Kidney capillary endothelial cell (primary cell): Measurements from ENCODE around the gene SRGAP3.
A peak's percentile ranks its signal among the peaks of the same experiment; 100 is the strongest.

Experiments
- DNase-seq: peaks from one replicate; pipeline ENCODE4 v3.0.0-alpha.2; 2018; ENCODE audit warnings: low spot score

SRGAP3 gene

DNA sequence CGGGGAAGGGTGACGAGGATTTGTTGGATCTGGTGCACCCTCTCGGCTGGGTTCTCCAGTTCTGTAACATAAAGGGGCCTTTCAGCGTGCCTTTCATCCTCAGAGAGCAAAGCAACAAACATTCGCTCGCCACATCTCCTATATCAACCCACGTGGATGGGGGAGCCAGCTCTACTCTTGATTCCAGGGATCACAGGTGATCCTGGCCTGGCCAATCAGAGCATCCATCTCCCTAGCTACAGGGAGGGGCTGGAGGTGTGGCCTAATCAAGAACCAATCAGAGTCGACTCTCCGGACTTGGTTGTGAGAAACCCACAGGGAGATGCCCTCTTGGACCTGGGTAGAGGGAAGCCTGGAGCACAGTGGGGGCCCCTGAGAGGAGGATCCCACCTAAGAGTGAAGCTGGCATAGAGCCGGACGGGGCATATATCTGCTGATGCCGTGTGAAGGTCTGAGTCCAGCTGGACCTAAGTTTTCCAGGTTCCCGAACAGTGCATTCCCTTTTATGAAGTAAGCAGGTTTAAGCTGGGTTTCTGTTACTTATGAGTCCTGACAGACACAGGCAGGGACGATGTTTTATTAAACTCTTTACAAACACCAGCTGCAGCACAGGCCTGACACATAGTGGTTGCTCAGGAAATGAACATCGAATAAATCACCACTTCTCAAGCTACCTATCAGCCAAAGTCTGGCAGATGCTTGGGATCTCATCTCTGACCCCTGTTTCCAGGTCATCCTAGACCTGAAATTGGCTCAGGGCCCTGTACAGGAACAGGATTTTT is 235.5 kb downstream of the SRGAP3 start:
- DNase-seq, result peak; percentile 15

GRCh38 chr3:9012521-9012920 is 236.9 kb downstream of the SRGAP3 start:
- peak; percentile 4 for DNase-seq

DNA sequence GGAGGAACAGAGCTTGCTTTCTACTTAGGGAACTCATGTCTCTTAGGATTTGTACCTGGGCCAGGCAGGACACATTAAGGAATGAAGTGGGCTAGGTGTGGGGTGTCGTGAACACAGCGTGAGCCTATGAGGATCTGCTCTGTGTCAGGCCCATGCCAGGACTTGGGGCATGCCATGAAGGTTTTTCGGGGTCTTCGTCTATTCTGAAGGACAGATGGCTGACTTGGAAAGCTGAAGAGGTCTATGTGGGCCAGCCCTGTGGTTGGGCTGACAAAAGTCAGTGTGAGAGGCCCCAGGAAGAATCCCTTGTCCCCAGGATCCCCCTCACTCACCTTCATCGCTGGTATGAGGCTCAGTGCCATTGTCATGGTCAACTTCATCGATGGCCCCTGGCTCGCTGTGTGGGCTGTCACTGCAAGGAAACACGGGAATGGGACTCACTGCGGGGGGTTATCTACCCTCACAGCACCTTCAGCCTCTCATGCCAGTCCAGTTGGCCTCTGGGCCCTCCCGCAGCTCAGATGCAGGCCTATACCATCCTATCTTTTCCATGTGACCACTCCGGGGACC is 239.4 kb downstream of the SRGAP3 start:
- DNase-seq, result no peak

GRCh38 chr3:9008550-9009255 is 240.7 kb downstream of the SRGAP3 start:
- no peak for DNase-seq

GRCh38 chr3:9007928-9008327 is 241.5 kb downstream of the SRGAP3 start:
- DNase-seq, result no peak

DNA sequence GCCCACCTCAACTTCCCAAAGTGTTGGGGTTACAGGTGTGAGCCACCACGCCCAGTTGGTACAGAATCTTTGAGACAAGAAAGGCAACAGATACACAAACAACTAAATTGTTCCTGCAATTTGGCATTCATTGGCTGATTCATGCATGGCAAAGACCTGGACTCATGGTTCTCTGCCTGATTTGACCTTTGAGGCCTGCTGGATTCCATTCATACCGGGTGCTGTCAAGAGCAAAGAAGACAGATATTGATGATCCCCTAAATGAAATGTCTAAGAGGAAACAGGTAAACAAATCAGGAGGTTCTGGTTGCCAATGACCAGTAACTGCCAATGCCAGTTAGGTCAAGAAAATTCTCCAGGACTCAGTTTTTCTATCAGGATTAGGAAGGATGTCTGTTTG is 242.2 kb downstream of the SRGAP3 start:
- no peak for DNase-seq

DNA sequence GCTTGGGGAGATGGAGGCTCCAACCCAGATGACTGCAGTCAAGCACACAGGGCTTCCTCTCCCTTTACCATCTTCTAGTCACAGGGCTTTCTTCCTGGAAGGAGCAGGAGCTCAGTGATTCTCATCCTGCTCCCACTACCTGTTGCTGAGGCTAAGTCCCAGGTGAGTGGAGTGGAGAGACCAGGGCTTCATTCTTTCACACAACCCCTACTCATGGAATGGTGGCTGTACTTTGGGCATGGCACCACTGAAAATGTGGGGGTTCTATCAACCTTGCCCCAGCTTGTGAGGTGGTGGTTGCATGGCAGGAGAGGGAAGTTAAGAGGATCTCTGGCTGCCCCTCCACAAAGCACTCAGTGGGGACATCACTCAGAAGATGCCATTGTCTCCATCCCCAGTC is 249.4 kb downstream of the SRGAP3 start:
- no peak for DNase-seq

GRCh38 chr3:8997151-8997550 is 252.3 kb downstream of the SRGAP3 start:
- no peak for DNase-seq

DNA sequence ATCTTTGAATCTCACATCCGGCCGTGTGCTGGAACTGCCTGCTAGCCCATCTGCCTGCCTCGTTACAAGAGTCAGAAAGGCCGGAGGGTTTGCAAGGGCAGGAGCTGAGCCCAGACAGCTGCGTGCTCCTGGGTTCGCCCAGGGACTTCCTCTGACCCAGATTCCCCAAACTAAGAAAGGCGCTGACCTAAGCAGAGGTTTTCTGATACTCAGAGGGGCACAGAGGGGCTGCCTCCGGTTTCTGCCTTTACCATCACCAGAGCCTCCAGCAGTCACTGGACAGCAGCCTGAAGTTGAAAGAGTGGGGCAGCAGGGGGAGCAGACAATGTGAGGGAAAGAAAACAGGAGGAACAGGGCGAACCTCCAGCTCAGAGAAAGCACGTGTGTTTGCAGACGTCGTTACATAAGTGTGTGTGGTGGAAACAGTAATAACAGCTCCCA is 252.7 kb downstream of the SRGAP3 start:
- no peak for DNase-seq

DNA sequence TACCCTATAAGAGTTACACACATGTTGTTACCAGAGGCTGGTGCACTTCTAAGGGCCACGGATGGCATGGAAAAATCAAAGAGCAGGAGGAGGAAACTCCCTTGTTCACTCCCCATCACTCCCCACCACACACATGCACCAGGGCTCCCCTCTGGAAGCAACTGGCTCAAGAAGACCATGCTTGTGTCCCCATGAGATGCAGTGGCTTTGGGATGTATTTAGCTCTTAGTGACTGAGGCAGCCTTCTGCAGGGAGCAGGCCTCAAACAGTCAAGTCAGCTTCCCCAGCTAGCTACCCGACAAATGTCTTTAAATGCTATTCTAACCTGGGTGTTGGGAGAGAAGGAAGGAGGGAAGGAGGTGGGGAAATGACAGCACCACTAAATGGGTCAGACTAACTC is 253.2 kb downstream of the SRGAP3 start:
- no peak for DNase-seq

DNA sequence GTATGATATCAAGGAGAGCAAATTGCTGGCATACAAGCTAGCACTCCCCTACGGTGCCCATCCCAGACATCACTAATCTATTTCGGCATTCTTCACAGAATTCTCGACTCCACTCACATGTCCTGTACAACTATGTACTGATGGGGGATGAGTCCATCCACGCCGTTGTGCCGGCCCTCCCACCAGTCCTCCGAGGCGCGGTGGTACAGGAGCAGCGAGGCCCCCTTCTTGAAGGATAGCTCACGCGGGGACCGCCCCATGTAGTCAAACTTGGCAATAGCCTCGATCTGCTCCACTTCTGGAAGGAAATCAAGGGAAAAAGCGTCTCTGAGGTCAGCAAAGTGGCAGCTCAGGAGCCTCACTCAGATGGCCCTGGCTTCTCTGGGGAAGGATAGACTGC is 255.2 kb downstream of the SRGAP3 start:
- DNase-seq, result no peak

DNA sequence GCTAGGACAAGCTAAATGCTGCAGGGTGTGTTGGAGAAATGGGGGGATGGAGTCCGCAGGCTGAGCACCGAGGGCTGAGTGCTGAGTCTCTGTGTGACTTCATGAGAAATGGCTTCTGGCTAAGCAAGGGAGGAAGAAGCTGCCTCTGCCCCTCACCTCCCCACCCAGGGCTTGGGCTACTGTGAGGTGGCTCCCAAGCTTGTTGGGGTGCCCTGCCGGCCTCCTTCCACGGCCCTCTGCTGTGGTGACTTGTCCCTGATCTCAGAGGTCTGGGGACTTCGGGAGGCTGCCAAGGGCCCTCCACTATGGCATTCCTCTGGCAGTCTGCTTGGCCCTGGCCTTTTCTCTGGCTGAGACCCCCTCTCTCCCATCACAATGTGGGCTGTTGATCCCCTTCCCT is 256.1 kb downstream of the SRGAP3 start:
- DNase-seq, result no peak

GRCh38 chr3:8992854-8993253 is 256.6 kb downstream of the SRGAP3 start:
- DNase-seq, result no peak

DNA sequence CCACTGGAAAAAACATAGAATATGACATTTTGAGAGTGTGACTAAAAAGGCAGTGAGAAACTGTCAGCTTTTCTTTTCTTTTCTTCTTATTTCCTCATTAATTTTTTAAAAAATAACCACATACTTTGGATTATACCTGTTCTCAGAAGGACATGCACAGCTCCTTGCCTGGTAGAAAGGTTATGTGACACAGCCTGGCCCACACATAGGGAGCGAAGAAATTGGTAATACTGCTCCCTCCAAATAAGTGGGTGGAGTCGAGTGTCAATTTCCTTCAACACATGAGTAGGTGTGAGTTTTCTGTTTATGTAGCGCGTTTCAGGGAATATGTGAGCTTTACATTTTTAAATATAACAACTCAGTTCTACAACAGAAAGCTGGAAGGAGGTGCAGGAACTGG is 257.2 kb downstream of the SRGAP3 start:
- no peak for DNase-seq

DNA sequence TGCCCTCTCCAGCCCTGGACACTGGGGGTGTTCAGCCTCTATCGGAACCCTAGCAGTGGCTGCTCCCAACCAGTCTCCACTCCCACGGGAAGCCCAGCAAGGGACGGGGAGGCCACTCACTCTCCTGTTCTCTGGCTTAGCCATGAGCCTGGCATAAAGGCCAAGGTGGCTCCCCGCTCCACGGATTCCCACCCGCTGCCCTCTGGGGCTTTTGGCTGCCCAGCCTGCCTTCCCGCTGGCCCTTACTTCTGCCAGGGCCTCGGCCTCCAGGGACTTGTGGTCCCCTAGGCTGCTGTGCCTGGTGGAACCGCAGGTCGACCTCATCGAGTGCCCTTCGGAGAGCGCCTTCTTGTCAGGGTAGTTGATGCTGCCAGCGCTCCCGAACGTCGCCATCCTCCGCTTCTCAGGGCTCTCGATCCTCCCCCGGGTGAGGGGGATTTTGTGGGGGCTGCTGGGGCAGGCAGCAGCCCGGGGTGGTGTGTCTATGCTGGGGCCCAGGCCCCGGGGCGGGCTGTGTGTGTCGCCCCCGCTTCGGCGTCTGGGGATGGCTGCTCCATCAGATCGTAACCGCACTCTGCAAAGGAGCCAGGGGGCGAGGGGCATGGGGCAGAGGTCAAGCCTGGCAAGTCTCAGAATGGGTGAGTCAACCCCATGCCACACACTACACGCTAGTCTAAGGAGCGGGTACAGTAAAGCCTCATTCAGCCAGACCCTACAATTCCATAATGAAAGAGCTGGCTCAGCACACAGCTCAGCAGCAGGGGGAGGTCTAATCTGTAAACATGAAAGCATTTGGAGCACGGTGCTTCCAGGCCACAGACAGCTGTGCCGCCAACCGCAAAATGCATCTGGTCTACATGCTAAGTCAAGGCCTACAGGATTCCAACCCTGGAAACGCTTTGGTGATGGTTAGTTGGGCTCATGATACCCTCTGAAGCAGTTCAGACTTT is 258.9 kb downstream of the SRGAP3 start:
- DNase-seq, result no peak

GRCh38 chr3:8988791-8989558 is 260.5 kb downstream of the SRGAP3 start:
- no peak for DNase-seq

- DNase-seq, result no peak
These were observed 261.1 kb downstream of the SRGAP3 start for GRCh38 chr3:8988384-8988655.

GRCh38 chr3:8987645-8988383 is 261.6 kb downstream of the SRGAP3 start:
- DNase-seq, result peak; percentile 67

DNA sequence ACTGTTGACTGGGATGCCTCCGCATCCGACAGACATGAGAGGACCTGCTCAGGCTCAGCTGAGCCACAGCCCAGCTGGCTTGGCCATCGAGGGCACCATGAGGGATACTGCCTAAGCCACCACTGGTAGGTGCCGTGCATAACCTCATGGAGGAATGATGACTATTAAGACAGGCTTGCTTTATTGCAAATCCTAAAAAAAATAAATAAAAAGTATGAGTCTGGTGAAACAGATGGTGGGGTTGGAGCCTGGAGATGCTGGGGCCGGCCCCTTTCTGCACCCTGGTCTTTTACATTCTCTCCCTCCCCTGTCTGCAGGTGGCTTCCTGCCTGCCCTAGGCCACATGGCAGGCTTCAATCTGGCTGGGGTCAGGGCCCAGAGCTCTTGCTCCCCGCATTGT is 262.2 kb downstream of the SRGAP3 start:
- no peak for DNase-seq

GRCh38 chr3:8986741-8987140 is 262.7 kb downstream of the SRGAP3 start:
- DNase-seq, result no peak

- DNase-seq, result no peak
These were observed 263.6 kb downstream of the SRGAP3 start for GRCh38 chr3:8985876-8986275.
